ENCODE measurements around the gene CCDC6. TPM values are rescaled to one million over a fixed set of nuclear protein-coding genes. Genes with fewer than 3 reads are reported as not detected.

Gene CCDC6
- total RNA-seq, 1 donor from 2014 or later: 36.2 TPM

DNA sequence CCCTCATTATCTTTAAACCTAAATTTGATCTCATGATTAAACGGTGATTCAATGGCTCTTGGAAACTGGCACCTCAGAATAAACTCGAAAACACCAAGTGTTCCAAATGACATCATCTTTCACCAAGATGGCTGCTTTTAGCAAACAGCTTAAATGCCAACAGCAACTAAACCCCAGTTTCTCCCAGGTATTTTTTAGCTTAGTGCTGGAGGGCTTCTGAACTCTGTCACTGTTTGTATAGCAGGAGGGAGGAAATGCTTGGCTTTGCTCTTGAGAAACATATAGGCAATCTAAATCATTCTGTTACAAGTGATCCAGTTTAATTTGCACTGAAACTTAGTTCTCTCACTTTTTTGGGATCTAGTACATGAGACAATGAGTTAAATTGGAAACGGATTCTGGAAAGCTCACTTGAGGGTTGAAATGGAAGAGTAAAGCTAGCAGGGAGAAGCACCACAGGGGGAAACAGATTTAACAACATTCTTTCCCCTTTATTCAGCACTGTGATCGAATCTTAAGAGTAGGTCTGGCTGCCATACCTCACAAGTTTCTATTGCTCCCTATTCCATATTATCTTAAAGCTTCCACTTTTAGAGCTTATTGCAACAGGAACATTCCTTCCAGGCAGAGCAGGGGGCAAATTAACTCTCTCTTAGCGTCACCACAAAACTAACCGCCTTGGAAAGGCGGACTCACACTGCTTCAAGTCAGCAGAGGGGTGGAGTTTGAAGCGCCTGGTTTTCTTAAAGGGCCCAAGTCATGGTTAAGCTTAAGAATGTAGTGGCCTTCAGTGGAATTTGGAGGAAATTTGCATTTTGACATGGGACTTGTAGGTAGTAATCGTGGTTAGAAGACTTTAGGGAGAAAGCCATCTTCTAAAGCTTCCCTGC, 1.8 kb upstream of the CCDC6 start:
- DNase-seq (ENCODE audit: low spot score): peak; percentile 63
- peak; percentile 71 for ATAC-seq
- intact Hi-C loops (cut with DNase I): loop anchor here (10.0 kb wide), 1 partner anchor 283 kb away; no protein-coding TSS in a partner anchor

DNA sequence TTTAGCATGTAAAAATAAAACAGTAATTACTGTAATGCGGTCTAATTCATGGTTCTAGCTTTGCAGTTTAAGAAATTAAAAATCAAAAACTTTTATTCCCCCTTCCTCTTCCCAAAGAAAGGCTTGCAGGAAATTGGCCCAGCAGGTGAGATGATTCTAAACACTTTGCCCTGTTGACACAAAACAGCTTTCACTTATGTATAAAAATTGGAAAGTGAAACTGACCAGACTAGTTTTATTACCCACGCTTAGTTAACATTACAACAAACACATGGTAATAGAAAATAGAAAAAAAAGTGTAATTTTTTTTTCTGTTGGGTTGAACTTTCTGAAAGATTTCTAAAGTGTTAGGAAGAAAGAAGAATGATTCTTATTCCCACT, 1.2 kb upstream of the CCDC6 start:
- DNase-seq (ENCODE audit: low spot score): no peak
- intact Hi-C loops (cut with DNase I): loop anchor here (10.0 kb wide), 1 partner anchor 283 kb away; no protein-coding TSS in a partner anchor
- ATAC-seq: no peak

DNA sequence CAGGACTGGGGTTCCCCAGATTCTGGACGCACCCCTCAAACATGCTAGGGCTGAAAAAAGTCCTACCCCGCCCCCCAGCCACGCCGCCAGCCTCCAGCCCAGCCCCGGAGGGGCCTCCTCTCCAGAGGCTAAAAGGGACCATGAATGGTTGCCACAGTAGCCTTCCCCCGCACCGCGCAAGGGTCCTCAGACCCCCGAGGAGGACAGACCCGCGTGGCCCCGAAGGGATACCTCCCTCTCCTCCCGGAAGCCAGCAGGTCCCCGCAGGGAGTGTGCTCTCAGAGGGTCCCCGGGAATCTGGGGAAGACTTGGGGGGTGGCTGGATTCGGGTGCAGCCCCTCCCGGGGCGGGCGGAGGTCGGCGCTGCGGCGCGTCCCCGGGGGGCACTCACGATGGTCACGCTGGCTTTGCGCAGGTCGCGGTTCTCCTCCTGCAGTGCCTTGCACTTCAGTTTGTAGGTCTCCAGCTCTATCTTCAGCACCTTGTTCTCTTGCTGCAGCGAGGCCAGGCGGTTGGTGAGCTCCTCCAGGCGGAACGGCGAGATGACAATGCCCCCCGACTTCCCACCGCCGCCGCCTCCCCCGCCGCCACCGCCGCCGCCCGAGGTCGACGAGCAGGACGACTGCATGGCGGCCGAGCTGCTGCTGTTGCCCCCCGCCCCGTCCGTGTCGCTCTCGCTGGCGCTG, 482 bp downstream of the CCDC6 start:
- intact Hi-C loops (cut with DNase I): loop anchor here (10.0 kb wide), 1 partner anchor 281 kb away; no protein-coding TSS in a partner anchor
- ATAC-seq: no peak

DNA sequence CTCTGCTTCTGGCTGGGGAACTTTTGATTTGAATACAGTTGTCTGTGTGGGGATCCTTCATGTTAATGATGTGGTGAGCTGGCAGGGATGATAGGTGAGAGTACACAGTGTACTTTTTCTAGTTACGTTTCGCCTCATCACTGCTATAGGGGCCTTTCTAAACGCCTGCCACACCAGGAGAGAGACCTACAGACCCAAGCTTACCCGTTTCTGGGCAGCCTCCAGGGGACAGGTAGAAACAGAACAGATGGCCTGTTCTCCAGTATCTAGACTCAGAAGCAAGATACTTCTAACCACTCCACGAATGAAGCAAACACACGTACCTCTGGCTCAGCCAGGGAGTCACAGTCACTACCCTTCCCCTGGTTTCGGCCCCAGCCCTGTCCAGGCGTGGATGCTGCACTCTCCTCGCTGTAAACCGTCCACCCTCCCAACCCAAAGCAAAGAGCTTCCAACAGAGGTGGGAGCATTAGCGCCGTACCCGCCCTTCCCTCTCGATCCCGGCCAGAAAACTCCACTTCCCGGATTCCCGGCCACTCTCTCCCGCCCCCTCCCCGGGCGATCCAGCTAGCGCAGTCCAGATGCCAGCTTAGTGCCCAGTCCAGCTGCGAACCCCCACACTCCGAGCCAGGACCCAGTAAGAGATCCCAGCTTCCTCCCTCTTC, 1.2 kb downstream of the CCDC6 start:
- ATAC-seq: peak; percentile 10
- intact Hi-C loops (cut with DNase I): loop anchor here (10.0 kb wide), 1 partner anchor 280 kb away; no protein-coding TSS in a partner anchor
- DNase-seq (ENCODE audit: low spot score): peak; percentile 70

More for the DNA sequence above, 482 bp downstream of the CCDC6 start:
- DNase-seq (ENCODE audit: low spot score): peak; percentile 65

DNA sequence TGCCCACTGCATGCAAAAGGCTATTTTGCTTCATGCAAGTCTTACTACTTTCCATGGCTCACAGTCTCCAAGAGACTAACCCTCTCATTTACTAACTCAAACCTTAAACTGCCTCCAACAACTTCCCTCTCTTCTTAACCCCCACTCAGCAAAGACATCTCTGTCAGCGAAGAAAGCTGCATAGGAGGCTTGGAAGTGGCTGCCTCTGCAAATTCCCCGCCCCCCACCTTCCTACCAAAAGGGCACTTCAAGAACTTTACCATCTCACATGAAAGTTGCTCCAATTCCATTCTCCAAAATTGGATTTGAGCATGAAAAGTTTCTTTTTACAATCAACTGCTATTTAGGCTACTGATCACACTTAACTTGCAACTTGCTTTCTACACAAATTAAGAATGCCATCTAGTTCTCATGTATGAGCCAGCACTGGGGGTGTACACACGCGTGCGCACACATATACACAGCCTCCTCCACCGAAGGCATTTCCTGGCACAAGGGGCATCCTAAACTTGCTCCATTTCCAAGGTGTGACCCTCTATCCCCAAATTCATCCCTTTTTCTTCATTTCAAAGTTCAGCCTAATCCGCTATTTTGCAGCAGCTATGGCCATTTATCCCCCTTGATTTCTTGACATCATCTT, 1.8 kb downstream of the CCDC6 start:
- intact Hi-C loops (cut with DNase I): loop anchor here (10.0 kb wide), 1 partner anchor 280 kb away; no protein-coding TSS in a partner anchor
- no peak for ATAC-seq
- no peak for DNase-seq (ENCODE audit: low spot score)

DNA sequence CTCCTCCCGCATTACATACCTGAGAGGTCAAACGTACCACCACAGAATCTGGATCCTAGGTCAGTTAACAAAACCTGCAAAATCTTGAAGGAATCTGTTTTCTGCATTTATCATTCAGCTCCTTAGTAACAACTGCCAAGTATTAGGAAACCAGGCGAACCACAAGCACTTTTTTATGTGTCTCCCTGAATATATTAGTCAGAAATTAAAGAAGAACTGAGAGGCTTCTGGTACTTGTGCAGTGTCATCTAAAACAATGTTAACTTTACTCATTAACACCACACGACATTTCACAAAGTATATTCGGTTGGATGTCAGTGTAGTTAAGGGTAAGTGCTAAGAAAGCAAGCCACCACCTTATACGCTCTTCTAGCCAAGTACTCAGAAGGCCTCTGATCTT, 2.5 kb downstream of the CCDC6 start:
- intact Hi-C loops (cut with DNase I): loop anchor here (10.0 kb wide), 1 partner anchor 279 kb away; no protein-coding TSS in a partner anchor
- no peak for DNase-seq (ENCODE audit: low spot score)

DNA sequence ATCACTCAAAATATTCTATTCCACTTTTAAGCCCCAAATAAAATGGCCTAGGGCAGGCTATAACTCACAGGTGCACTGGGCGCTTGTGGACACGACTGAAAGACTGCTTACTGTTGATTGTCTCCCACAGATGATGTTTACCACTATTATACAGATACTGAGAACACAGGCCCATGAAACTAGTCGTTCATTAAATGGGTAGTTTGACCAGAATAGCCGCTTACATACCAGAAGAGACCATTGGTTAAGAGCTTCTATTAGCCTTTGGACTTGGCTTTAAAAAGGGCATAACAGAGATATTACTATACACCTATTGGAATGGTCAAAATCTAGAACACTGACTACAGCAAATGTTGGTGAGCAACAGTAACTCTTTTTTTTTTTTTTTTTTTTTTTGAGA, 4.3 kb downstream of the CCDC6 start:
- ATAC-seq (no peak), DNase-seq (ENCODE audit: low spot score) (no peak)
- intact Hi-C loops (cut with DNase I): loop anchor here (10.0 kb wide), 1 partner anchor 277 kb away; no protein-coding TSS in a partner anchor

More for the DNA sequence above, 2.5 kb downstream of the CCDC6 start:
- ATAC-seq: no peak

DNA sequence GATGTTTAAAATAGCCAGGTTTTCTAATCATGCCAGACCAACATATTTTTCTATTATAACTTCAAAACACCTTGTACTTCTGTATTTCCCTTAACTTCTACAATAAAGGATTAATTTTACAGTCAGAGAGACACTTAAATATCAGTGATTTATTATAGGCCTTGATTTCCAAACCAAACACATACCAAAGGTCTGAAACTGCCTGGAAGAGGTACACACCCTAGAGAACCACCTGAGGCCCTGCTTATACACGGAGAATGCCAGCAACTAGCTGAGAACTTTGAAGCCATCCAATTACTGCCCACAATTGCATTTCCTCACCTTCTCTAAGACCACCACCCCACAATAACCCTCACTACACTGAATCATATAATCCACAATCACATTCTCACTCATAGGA, 4.9 kb downstream of the CCDC6 start:
- intact Hi-C loops (cut with DNase I): loop anchor here (10.0 kb wide), 1 partner anchor 277 kb away; no protein-coding TSS in a partner anchor
- ATAC-seq (no peak), DNase-seq (ENCODE audit: low spot score) (no peak)

DNA sequence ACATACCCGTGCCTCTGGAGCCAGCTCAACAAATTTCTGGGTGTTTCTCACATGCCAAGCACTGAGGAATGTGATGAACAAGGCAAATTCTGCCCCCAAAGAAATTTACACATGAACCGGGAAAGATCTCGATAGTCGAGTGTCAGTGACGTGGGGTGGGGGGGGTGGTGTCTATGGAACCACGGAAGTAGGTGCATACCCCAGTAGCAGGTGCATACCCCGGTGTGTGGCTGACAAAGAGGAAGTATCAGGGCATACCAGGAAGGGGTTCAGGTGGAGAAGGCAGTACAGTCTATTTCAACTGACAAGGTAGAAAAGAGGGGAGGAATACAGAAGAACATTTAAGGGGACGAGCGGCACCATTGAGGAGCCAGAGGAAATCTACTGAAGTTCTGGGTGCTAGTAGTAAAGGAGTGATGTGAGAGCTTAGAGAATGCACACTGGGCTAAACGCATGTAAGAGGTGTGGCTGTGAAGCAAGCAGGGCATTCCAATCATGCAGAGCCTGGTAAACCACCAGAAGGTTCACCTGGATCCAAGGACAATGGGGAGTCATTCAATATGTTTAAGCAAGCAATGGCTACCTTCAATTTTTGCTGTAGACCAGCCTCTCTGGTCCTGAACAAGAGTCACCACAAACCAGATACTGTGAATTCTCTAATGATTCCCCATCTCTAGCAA, 6.2 kb downstream of the CCDC6 start:
- DNase-seq (ENCODE audit: low spot score) (no peak), ATAC-seq (no peak)
- intact Hi-C loops (cut with DNase I): loop anchor here (10.0 kb wide), 1 partner anchor 275 kb away; no protein-coding TSS in a partner anchor

DNA sequence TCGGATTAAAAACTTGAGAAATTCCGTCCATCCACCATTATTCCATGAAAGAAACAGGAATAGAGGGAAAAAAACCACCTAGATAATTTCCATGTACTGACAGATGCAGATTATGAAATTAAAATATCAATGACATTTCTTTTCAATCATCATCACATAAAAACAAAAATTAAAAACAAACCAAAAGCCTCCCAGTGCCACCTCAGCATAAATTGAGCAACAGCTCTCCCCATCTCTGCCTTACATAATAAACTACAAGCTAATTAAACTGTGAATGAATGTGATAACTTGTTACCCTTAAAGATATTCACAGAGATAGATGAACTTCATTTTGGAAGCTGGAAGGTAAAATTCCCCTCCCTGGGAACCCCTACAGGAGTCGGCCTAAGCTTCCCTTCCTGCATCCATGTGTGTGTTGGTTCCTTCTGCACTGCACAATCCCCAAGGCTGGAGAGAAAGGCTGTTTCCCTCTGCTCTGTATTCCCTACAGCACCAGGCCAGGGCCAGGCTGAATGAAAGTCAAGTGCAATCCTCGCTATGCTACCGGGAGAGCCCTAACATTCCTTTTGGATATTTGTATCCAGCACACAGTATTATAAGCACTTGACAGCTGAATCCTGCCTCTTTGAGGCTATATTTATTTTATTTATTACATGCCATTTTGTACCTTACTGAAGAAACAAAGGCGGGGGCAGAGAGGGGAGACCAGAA, 8.1 kb downstream of the CCDC6 start:
- no peak for DNase-seq (ENCODE audit: low spot score)
- ATAC-seq: no peak
- intact Hi-C loops (cut with DNase I): no loop called here

DNA sequence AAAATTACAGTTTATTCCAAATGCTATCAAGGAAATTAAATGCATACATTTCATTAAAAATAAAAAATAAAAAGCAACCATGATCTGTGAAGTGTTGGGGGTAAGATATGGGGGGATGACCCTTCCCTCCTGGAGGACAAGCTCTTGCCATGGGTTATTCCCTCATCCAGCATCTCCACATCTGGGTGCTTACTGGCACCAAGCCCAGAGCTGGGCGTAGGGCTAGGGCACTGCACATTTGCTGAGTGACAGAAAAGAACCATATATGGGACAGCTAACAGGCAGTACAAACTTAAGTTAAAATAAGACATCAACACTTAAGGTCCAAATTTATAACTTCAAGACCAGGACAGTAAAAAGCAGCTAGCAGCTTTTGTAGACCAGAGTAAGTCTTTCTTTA, 10.2 kb downstream of the CCDC6 start:
- DNase-seq (ENCODE audit: low spot score) (no peak), ATAC-seq (no peak)
- intact Hi-C loops (cut with DNase I): no loop called here

DNA sequence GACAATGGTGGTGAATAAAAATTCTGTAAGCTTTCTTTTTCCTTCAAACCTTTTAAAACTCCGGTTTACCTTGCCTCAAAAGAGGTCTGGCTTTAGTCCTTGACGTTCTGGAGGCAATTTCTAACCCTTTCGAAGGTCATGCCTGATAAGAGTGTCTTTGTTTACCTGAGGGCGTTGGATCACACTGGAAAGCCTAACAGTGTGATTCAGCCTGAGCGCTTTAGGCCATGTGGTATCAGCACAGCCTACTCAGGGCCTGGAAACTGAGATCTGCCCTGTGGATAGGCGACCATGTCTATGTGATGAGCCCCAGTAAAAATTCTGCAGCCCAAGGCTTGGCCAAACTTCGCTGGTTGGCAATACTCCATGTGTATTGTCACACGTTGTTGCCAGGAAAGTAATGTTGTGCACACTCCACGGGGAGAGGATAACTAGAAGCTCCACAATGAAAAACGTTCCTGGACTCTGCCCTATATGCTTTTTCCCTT, 10.7 kb downstream of the CCDC6 start:
- ATAC-seq (no peak), DNase-seq (ENCODE audit: low spot score) (no peak)
- intact Hi-C loops (cut with DNase I): no loop called here

DNA sequence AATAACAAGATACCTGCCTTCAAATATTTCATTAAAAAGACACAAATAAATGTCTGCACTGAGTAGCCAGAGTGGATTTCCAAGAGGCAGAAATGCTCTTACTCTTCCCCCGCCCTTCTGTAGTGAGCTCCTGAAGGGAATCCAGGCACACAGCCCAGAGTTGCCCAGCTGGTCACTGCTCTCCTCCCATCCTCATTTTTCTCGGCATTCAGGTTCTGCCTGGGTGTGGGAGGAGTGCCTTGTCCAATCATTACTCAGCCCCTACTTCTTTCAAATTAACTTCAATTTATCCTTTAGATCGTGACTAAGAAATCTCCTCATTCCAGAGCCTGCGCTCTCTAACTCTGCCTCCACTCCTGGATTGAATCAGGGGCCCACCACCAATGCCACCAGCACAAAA, 12.2 kb downstream of the CCDC6 start:
- intact Hi-C loops (cut with DNase I): no loop called here
- ATAC-seq (peak; percentile 68), DNase-seq (ENCODE audit: low spot score) (no peak)

DNA sequence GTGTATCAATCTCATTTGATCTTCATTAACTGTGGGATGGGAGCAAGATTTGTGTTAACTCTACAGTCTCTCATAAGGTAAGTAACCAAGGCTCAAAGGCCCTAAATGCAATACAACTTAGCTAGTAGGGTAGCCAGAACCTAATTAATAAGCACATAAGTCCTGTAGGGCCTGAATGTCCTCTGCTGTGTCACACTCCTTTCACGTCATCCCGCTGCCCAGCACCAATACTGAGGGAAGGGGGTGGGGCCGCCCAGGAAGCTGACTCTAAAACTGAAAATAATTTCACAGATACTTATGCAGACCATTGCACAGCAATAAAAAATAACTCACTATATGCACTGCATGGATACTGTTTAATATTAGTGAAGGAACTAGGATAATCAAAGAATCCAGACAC, 13.7 kb downstream of the CCDC6 start:
- ATAC-seq: no peak
- intact Hi-C loops (cut with DNase I): no loop called here
- no peak for DNase-seq (ENCODE audit: low spot score)

DNA sequence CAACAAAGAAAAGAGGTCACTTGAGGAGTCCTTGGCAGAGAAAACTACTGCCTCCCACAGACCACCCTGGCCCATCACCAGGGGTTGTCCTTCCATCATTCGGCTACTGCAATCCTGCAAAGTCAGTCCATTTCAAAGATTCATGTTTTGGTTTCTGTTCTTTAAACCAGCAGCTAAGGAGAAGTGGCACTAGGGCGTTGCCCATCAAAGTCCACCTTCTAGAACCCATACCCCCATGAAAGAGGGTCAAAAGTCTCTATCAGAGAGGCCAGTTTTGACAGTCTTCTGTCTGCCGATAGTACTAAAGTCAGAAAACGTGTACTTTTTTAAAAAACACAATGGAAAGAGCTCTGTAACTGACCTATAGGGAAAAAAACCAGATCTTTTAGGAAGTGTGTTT, 14.4 kb downstream of the CCDC6 start:
- ATAC-seq (no peak), DNase-seq (ENCODE audit: low spot score) (no peak)
- intact Hi-C loops (cut with DNase I): no loop called here

DNA sequence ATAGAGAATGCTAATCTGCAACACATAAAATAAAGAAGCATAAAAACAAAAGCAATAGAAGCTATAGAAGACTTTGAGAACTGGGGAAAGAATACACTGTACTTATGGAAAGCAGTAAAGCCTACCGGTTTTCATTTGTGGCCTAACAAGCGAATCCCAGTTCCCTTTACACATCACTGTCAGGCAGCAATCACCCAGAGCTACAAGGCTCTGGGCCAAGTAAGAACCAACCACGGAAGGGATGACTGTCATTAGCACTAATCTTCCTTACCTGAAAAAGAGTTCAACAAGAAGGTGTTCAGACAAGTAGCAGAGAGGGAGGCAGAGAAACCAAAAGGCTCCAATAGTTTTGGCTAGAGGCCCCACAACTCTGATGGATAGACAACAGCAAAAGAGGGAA, 15.0 kb downstream of the CCDC6 start:
- DNase-seq (ENCODE audit: low spot score) (no peak), ATAC-seq (no peak)
- intact Hi-C loops (cut with DNase I): no loop called here

DNA sequence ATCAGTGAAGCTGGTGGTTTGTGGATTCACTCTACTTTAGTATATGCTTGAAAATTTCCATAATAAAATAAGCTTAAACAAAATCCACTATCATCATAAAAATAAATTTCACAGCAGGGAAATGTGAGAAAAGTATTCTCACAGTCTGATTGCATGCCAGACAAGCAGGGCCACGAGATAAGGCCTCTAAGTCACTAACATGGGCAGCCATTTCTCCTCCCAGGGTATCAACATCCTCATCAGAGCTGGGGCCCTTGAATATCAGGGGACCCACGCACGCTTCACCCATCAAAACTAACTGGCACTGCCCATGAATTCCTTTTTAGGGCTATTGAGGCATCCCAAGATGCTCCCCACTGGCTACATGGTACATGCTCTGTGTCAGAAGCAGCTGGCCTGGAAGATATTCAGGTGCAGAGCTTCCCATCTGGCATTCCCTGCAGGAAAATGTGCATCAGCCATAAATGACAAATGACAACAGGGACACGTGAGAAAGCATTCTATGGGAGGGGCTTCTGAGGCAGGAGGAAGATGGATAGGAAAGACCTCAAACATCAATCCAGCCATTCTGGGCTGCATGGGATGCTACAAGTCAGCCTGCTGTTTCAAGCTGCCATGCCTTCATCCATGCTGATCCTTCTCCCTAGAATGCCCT, 17.4 kb downstream of the CCDC6 start:
- ATAC-seq: no peak
- intact Hi-C loops (cut with DNase I): no loop called here
- no peak for DNase-seq (ENCODE audit: low spot score)
